DMS153 treated with DMSO at 0.1 percent for 48 hours (cell line): Measurements from ENCODE around the gene SGCD.

ENCODE experiments used
- DNase-seq: peaks from one replicate; lab custom pipeline; 2025; ENCODE audit not compliant: unreplicated experiment; lab: John Stamatoyannopoulos, UW

Gene SGCD

DNA sequence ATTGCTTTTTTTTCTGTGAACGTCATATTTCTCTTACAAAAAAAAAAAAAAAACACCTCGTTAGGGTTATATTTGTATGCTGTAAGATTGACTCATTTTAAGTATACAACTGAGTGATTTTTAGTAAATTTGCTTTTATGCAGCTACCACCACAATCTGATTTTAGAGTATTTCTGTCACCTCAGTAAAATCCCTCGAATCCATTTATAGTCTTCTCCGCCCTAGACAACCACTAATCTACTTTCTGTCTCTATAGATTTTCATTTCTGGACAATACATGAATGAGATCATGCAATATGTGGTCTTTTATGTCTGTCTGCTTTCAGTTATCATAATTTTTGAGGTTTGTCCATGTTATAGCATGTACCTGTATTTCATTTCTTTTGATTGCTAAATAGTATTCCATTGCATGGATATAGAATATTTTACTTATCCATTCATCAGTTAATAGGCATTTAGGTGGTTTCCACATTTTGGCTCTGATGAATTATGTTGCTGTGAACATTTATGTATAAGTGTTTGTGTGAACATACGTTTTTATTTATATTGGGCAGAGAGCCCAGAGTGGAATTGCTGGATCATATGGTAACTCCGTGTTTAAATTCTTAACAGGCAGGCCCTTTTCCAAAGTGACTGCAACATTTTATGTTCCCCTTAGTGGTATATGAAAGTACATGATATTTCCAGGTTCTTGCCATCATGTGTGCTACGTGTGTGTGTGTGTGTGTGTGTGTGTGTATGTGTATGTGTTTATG, 171.4 kb downstream of the SGCD start:
- DNase-seq = no peak

DNA sequence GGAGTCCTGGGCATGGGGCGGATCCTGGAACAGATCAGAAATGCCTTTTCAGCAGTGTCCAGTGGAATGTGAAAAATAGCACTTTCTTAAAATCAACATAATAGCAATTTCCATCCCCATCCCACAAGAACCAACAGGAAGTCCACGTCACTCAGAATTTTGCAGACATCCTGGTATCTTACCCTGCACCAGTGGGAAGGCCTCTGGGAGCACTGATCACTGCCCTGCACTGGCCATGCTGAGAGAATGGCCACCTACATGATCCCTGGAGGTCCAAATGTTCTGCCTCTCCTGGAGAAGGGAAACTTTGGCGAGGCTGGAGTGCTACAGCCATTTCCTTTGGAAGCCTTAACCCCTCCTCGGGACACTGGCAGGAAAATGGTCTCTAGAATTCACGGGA, 173.8 kb downstream of the SGCD start:
- DNase-seq = no peak

DNA sequence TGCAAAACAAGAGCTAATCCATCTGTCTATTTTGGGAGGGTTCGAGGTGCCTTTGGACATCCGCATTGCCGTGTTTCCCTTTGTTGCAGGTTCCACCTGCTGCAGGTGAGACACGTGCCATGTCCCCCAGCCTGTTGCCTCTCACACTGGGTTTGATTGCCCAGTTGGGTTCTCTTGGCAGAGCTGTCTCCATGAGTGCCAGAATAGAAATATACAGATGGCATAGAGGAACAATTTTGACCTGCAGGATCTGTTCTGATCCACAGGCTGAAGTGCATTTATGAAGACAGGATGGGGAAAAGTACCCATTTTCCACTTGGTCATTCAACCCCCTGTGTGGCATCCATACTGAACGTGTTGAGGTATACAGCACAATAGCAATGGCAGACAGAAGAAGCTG, 178.1 kb downstream of the SGCD start:
- DNase-seq = no peak

DNA sequence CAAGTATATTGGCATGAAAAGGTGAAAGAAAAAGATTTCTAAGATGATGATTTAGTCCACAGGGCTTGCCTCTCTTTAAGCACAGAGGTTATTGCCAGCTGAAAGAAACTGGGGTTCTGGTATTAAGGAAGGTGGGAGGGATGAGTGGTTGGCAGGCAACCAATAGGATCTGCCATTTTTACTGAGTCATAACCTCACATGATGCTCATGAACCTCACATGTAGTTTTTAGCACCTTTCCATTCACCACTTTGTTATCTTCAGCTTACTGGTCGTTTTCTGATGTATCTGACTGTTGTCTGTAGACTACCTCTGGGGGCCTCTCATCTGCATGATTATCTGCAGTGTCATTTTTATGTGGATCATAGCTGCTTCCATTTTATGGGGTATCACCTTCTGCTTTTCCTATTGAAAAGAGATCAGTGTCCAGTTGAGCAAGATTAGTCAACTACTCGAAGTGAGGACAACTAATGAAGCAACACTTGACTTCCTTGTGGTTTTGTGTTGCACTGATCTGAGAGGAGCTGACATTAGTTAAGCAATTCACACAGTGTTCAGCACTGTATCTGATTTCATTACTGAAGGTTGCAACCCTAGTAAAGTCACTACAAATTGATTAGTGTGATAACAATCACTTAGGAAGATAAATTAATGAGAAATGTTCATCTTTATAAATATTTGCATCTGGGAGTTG, 186.3 kb downstream of the SGCD start:
- no peak for DNase-seq

DNA sequence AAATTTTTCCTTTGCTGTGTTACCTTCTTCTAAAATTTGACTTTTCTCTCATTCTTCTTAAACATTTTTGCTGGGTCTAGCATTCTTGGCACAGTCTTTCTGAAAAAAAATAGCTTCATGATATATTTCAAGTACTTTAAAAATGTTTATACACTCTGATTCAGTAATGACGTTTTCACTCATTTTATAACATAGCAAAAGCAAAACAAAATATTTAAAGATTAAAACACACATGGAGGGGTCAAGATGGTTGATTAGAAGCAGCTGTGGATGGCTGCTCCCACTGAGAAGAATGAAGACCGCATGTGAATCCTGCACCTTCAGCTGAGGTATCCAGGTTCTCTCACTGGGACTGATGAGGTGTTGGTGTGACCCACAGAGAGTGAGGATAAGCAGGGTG, 188.2 kb downstream of the SGCD start:
- DNase-seq = no peak

DNA sequence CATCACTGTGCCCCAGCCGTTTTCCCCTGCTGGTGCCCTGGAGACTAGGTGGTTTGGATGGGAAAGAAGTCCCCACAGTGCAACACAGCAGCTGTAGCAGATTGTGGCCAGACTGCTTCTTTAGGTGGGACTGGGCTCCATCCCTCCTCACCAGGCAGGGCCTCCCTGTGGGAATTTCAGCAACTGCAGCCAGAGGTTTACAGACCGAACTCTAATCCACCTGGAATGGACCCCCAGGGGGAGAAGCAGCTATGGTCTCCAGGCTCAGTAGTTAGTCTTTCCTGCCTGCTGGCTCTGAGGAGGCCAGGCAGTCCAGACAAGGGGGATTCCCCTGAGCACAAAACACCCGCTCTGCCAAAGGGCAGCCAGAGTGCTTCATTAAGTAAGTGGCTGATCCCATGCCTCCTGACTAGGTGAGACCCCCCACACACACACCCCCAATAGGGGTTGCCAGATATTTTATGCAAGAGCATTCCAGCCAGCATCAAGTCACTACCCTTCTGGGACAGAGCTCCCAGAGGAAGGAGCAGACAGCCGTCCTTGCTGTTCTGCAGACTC, 188.9 kb downstream of the SGCD start:
- DNase-seq = no peak

DNA sequence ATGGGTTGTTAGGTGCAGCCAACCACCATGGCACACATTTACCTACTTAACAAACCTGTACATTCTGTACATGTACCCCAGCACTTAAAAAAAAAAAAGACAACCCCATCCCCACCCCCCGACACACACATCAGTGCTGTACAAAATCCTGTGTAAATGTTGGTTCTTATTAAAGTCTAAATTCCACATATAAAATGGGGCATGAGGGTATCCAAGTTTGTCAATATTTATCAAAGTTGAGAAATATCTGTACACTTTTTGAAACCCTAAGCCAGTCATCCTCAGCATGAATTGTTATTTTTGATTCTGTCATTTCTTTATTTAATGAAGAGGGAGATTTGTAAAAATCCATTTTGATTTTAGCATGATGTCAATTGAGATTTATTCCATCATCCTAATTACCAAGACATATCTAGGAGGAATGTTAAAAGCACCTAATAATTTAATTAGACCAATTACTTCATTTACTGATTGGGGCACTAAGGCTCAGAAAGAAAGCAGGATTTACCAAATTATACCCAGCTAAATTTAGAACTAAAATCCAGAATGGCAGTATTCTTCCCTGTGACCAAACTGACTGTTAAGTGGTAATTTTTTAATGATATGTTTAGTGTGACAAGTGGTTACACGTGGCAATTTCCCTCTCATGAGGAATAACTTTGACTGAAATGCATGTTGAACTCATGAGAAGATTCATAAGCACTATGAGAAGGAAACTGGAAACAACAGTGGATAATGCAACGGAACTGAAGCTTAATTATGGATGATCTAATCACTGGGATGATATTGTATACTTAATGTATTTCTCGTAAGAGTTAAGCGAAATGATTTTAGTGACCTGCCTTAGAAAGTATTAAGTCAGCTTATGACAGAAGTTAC, 195.9 kb downstream of the SGCD start:
- DNase-seq = no peak

DNA sequence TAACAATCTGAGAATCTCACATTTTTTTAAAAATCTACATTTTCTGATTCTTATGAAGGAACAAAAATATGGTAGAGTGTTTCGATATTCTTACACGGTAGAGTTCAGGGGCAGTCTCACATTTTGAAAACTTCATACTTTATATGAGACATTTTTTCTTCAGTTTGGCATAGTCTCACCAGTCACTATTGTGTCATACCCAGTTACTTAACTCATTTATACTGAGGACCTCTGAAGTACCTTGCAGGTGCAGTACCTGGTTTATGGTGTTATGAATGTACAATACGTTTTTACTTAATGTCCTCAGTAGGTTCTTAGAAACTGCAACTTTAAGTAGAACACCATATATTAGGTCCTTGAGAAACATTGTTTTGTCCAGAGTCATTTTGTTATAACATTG, 196.6 kb downstream of the SGCD start:
- no peak for DNase-seq

DNA sequence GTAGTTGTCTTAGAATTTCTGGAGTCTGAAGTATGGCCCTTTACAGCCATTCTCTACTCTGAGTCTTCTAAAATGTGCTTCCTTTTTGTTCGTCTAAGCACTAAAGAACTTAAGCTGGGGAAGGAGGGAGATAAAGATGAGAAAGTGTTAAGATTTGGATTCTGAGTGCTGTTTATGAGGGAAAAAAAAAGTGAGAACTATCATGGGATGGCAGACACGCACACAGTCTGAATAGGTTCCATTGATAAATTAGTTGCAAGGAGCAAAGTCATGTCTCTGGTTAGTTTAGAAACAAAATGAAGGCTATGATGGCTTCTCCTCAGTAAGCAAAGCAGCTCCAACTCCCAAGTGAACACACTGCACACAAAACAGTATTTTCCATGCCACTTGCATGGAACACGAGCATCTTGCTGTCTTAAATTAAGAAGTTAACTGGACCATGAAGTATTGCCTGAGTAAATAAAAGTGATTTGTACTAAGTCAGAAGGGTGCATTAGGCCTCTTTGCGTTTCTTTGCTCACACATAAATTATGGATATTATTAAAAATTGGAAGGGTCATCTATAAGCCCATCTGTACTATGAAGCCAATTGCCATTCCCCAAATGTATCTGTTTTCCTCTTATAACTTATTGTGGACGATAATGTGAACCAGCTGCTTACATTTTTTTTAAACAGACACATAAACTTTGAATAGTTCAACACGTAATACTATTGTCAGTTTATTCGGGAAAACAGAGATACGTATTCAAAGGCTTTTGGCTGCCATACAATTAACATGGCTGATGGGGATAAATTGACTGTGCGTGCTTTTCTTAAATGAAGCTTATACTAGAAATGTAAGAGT, 199.3 kb downstream of the SGCD start:
- no peak for DNase-seq

DNA sequence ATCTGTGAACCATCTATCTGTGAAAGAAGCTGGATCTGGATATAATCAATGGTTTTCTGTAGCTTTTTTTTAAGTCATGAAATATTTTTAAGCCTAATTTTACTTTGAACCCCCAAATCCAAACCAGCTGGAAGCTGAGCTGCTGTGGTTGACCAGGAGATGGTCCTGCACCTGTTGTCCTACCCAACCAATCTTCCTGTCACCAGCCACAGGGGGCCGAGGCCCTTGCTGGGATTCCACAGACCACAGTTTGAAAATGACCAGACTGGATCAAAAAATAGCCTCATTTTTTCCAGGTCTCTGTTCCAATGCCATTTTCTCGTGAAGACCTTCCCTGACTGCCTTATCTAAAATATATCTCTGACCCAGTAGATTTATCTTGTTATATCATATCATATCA, 200.6 kb downstream of the SGCD start:
- no peak for DNase-seq

DNA sequence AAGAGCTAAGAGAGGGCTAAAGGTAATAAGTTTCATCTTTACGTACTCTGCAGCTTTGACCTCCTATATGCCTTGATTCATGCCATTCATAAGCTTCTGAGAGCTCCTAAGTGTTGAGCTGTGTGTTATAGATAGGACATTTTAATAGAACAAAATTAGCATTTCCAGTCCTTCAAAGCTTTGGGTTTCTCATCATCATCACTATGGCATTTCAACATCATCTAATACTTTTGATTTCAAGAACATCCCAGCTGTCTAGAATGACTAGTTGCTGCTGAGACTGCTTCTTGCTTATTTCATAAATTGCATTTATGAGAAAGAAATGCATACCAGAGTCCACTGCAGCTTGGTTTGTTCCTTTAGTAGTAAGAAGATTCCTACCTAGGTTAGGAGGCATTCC, 201.7 kb downstream of the SGCD start:
- DNase-seq = no peak

DNA sequence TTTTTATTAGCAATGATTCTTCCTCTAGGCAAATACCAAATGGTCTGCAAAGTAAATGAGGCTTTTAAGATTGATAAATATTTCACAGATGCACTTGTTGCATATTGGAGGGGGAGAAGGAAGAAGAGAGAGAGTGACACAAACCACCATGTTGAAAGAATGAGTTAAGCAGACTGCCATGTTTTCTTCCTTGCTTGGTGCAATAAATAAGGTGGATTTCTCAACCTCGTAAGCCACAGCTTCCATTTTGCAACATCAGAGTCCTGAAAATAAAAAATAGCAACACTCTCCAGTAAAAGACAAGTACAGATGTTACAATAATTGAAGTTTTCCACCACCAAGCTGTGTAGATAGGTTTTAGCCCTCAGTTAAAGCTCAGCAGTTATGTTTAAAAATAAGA, 202.9 kb downstream of the SGCD start:
- no peak for DNase-seq

DNA sequence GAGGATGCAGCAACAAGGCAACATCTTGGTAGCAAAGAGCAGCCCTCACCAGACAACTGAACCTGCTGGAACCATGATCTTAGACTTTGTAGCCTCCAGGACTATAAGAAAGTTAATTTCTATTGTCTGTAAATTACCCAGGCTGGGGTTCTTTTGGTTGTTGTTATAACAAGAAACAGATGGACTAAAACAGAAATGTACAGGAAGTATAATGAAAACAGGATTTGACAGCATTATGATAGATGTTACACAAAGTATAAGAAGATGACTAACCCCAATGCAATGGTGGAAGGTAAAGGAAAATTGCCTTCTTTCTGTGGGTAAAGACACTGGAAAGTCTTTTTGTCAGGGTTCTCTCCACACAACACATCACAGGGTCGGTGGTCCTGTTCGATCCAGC, 204.2 kb downstream of the SGCD start:
- no peak for DNase-seq

DNA sequence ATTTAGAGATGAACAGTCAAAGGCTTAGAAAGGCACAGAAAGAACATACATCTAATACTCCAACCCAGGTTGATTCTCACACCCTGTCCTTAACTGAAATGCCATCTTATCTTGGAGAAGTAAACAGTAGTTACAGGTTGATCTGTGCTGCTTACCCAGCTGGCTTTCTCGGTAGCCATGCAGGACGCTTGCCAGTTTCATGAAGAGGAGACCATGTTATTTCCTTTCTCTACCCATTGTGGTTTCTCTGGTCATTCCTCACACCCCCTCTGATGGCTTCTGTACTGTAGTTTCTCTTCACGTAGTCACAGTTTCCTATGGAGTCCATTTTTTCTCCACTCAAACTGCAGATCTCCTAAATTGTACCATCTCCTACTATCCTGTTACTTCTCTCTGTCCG, 206.0 kb downstream of the SGCD start:
- DNase-seq = no peak

DNA sequence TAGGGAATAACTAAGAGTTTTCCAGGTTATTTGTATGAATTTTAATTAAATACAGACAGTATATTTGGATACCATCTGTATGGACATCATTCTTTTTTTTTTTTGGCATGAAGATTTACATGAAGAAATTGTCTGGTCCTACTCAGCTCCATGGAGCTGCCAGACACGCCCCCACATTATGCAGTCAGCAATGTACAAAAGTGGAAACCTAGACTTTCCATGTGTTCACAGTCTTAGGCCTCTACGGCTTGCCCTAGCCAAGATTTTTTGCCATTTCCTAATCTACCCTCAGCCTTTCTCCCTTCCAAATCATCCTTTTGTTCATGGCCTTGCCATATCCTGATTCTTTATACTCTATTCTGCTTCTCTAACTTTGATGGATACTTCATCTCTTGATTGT, 207.1 kb downstream of the SGCD start:
- DNase-seq = no peak

DNA sequence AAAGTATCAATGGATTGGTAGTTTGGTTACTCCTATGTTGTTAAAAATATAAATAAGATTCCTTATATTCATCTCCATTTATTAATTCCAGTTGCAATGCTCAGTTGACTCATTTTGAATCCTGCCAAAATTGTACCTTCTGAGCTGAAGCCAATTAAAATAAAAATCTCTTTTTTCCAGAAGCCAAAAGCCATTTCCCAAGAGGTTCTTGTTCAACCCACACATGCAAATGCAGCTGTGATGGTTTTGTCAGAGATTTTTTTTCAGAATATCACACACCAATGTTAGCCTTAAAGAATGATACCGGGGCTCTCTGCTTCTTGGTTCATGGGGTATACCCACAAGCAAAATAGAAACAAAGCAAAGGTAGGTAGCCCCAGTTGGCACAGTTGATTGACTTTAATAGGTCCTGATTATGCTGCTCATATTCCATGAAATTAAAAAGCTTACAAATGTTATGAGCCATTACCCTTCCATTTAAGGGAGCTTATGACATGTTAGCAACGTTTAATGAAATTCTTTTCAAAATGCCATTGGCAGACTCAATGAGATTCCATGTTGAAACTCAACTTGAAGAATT, 208.0 kb downstream of the SGCD start:
- no peak for DNase-seq

DNA sequence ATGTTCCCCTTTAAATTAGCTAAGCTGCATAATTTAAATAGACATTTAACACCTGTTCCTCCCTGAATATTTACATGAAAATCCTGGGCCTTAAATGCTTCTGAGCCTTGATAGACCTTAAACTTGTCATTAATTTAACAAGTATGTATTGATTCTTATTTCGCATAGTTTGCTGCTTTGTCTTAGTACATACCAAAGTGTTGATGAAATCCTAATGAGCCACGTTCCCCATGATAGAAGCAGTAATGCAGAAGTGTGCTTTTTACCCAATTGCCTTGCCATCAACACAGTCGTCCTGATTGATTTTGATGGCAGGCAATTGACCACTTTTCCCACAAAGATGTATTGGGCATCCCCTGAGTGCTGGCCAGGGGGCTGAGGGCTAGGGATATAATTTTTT, 213.5 kb downstream of the SGCD start:
- DNase-seq = no peak

DNA sequence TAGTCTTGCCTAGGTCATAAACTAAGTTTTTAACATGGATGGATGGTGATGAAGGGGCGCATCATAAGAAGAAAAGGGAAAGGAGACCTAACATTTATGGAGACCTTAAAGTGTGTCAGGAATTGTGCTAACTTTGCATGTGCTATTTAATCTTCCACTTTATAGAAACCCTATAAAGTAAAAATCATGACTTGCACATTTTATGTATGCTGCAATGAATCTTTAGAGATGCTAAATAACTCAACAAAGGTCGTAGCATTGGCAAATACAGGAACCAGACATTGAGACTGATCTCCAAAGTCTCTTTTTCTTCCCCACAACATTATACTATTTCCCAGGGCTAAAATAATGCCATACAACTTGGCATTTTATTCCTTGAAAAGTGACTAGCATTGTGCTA, 214.6 kb downstream of the SGCD start:
- no peak for DNase-seq

DNA sequence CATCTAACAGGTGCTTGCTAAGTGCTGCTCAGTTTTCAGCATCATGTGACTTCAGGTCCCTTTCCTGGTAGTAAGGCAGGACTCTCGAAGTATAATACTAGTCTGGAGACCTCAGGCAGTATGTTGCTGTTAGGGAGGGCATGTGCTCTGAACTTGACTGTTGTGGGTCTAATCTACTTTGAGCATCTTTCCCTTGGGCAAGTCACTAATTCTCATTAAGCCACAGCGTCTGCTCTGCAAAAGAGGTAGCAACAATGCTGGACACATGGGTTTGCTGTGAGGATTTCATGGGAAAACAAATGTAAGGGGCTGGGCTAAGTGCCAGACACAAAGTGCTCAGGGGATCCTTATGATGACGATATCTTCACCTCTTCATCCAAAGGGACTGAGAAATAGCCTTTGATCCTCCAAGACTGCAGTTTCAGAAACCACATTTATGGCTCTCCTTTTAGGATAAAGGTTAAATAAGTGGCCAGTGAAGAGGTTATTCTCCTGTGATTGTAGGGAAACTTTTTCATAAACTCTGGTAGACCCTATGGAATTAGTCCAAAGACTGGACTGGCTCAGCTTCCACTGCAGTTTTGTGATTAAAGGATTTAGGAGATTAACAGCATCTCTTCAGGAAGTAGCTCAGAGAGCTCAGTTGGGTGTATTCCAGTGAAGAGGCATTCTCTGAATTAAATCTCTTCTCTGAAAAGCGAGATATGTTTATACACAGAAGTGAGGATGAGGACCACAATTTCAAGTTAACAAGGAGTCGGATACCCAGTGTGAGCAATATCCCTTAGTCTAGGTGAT, 216.6 kb downstream of the SGCD start:
- no peak for DNase-seq
